DMS153 treated with DMSO at 0.1 percent for 48 hours (cell line): ENCODE measurements around the gene SFT2D3.

Experiments
- DNase-seq: peaks from one replicate; lab custom pipeline; 2025; ENCODE audit not compliant: unreplicated experiment; lab: John Stamatoyannopoulos, UW

Gene SFT2D3

DNA sequence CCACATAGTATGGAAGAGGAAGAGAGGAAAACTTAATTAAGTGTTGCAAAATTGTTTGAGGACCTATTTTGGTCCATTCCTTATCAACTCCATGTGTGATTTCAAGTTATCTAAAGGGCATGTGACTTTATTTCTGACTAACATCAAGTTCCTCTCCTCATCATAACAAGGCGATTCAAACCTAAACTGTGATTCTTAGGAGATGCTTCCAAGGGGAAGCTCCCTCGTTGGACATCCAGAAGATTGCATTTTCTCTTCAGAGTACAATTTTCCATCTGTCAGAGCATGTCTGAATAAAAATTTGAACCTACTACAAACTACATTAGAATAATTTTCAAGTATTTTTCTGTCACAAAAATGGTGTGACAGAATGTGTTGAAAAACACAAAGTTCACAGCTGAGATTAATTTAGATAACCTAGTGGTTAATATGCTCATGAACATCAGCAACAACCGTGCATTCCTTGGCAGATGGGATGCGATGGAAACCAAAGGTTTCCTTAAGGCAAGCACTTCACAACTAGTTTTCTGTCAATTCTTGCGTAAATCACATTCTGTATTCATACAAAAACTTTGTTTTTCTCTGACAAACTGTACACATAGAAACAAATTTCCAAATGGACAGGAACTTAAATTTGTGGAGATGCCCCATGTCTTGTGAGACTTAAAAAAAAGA lies 4.2 kb downstream of the SFT2D3 start:
- no peak for DNase-seq

GRCh38 chr2:127706215-127706990 lies 5.1 kb downstream of the SFT2D3 start:
- DNase-seq: no peak

DNA sequence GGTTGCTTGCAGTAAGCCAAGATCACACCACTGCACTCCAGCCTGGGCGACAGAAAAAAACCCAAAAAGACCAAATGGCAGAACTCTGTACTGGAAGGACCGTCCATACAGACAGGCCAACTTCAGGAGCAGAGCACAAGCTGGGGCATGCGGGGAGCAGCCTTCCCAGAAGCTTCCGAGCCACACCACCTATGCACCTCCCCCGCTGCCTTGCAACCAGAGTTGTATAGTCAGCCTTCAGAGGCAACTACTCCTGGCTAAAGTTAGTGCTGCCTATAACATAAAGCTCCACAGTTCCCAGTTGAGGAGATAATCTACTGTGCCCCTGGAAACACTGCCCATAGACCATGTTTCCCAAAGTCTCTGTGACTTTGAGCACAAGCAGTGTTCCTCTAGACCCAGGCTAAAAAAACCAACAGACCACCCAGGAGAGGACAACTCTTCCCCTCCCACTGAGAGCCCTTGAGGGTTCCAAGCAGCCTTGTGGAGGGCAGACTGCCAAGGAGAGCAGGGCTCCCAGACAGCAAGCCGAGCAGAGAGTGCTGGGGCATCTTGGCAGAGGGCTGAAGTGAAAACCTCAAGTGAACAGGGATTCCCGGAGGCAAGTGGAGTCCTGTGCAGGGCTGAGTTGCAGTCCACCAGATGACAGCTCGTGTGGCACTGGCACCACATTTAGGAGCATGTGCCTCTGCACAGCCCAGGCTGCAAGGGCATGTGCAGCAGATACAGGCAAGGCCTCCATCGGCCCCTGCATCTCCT lies 6.8 kb downstream of the SFT2D3 start:
- DNase-seq: no peak

DNA sequence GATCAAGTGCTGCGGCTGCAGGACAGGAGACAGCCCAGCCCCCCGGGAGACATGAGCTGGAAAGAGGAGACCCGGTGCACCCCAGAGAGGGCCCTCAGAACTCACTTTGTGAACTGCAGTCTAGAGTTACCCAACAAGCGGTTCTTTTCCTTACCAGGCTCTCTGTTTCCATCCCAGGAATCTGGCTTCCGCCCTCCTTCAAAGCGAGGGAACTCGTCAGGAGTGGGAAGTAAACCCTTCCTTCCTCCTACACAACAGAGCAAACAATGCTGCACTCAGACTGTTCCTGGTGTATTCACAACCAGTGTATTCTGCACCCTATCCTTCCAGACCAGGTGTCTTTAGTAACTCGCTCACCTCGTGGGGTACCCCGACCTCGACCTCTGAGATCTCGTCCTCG lies 8.0 kb downstream of the SFT2D3 start:
- DNase-seq: no peak

DNA sequence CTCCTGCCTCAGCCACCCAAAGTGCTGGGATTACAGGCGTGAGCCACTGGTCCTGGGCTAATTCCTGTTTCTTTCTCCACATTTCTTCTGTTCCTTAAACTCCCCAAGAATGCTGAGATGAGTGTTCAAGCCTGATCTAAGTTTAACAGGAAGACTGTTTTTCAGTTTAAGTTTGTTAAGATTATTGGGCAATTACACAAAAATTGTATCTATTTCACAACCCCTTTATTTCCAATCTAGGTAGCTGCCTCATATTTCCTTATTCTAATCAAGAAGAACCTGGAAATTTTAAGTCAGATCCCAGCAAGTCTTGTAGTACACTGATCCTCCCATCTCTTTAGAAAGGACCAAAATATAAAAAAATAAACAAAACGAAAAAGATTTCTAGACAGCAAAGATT lies 11.7 kb downstream of the SFT2D3 start:
- no peak for DNase-seq

GRCh38 chr2:127713562-127713961 lies 12.3 kb downstream of the SFT2D3 start:
- no peak for DNase-seq

- no peak for DNase-seq
Measured at GRCh38 chr2:127715778-127716449, 14.6 kb downstream of the SFT2D3 start.

- no peak for DNase-seq
Measured at GRCh38 chr2:127718271-127718670, 17.0 kb downstream of the SFT2D3 start.

DNA sequence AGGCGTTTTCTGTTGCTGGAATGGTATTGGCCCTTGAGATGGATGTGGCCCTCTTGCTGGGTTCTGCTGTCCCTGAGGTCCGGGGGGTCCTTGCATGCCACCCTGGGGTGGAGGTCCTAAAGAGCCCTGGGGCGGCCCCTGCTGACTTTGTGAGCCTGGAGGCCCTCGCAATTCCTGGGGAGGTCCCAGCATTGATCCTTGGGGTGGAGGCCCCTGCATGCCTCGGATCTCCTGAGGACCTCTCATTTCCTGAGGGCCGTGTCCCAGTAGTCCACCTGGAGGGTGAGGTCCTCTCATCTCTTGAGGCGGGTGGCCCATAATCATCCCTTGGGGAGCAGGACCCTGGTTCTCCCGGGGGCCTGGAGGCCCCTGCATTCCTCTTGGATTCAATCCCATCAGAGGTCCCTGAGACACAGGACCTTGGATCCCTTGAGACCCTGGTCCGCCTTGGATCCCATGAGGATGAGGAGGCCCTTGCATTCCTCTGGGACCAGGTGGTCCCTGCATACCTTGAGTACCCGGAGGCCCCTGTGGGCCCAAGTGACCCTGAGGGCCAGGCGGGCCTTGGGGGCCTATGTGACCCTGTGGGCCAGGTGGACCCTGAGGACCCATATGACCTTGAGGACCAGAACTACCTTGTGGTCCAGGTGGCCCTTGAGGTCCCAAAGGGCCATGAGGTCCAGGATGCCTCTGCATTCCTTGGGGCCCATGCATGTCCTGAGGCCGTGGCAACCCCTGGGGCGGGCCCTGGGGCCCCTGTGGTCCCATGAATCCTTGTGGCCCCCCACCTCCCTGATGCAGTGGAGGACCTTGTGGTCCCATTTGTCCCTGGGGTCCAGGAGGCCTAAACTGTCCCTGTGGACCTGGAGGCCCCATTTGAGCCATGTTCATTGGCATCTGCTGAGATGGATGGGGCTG lies 18.3 kb downstream of the SFT2D3 start:
- no peak for DNase-seq

GRCh38 chr2:127721311-127721977 lies 20.1 kb downstream of the SFT2D3 start:
- DNase-seq: no peak

DNA sequence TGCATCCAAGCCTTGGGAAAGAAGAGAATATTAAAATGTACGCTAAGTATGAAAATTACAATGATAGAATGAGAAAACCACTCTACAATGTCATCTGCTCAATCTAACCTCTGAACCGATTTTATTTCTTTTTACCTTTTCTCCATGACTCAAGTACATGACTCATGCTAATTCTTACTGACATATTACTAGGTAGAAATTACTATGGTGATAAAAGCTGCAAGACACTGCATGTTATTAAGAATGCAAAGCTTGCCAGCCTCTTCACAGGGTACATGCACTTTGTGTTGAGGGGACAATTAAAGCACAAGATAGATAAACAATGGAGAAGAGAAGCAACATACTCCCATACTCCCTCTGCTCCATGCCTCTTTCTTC lies 20.7 kb downstream of the SFT2D3 start:
- DNase-seq: no peak

- no peak for DNase-seq
Measured at GRCh38 chr2:127722807-127723206, 21.5 kb downstream of the SFT2D3 start.

- no peak for DNase-seq
Measured at GRCh38 chr2:127726158-127726880, 25.0 kb downstream of the SFT2D3 start.

- no peak for DNase-seq
Measured at GRCh38 chr2:127733113-127733815, 32.0 kb downstream of the SFT2D3 start.

DNA sequence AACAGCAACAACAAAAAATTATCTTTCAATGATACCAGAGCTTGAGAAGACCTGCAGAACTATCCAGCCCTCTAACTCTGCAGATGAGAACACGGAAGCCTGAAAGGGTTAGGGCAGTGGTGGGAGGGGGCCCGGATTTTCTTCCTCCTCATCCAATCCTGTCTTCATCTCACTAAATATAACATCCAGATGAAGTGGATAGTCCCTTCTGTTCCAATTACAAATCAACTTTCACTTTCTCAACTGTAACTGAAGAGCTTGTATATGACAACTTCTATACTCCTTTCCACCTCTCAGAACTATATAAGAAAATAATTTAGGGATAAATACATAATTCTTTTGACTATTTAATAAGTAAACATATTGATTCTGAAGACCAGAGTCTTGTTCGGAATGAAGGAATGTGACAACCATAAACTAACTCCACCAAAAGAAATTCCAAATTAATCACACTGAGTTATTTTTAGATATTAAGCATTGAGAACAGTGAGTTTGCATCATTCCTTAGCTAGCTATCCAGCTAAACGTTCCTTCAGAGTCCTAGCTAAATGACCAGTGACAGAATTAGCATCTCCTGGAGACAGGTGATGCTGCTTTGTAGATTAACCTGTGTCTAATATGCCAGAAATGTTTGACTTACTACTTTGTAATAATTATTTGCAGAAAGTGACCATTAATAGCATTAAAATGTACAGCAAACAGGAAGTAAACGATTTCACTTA lies 32.7 kb downstream of the SFT2D3 start:
- no peak for DNase-seq

DNA sequence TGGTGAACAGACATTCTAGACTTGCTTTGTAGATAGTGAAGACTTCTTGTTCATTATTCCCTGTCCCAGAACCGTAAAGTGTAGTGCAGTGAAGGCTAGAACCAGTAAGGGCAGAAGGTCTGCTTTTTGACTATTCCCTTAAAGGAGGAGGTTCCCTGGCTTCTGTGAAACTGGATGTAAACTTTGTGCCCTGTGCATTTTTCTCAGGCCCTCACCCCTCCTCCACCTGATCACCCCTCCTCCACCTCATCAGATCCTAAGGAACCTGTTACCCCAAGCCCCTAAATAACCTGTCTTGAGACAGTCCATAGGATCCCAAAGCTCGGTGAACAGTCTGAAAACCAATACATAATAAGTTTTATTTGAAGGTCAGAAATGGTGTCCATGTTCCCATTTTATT lies 33.7 kb downstream of the SFT2D3 start:
- no peak for DNase-seq

- no peak for DNase-seq
Measured at GRCh38 chr2:127735537-127736399, 34.5 kb downstream of the SFT2D3 start.
